HG03039 (cell line): ENCODE data around the gene SELP.

Experiments used
- ATAC-seq: cut with Tn5 transposase; IDR thresholded peaks from one replicate; pipeline ENCODE4 v1.9.1; 2021; ENCODE audit warnings: mild to moderate bottlenecking, moderate library complexity; ENCODE audit not compliant: unreplicated experiment

The SELP gene

GRCh38 chr1:169577981-169578738 is 51.8 kb downstream of the SELP start:
- no peak for ATAC-seq

DNA sequence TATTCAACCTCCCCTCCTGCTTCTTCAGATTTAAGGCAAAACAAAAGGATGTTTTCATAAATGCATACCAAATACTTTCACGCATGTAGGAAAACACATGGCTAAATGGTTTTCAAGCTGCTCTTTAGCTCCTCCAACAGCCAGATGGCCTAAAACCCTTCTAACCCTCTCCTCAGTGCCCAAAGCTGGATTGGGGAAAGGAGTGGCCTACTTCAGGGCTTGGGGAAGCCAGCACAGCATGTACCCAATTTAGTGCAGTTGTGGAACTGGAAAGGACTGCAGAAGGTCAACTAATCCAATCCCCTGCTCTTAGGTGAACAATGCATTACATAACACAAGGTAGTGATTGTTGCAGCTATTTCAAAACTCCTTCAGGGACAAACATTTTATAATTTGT is 53.0 kb downstream of the SELP start:
- no peak for ATAC-seq

- no peak for ATAC-seq
Observed at GRCh38 chr1:169576241-169576934, 53.5 kb downstream of the SELP start.

- ATAC-seq, result no peak
Observed at GRCh38 chr1:169574336-169574735, 55.6 kb downstream of the SELP start.

GRCh38 chr1:169572187-169572586 is 57.7 kb downstream of the SELP start:
- ATAC-seq, result no peak

DNA sequence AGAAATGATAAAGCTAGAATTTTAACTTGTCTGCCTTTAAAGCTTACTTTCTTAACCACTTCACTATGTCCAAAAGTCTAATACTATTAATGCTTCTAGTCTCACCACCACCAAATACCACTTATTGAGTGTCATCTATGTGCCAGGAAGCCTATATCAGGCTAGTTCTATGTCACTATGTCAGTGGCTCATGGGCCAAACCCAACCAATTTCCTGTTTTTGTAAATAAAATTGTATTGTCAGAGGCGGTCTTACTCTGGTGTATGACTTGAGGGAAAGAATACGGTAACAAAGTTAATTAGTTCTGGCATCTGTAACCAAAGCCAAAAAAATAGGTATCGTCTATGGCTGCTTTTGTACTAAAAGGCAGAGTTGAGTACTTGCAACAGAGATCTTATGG is 58.5 kb downstream of the SELP start:
- ATAC-seq, result no peak

- ATAC-seq, result no peak
Observed at GRCh38 chr1:169570172-169570574, 59.8 kb downstream of the SELP start.

DNA sequence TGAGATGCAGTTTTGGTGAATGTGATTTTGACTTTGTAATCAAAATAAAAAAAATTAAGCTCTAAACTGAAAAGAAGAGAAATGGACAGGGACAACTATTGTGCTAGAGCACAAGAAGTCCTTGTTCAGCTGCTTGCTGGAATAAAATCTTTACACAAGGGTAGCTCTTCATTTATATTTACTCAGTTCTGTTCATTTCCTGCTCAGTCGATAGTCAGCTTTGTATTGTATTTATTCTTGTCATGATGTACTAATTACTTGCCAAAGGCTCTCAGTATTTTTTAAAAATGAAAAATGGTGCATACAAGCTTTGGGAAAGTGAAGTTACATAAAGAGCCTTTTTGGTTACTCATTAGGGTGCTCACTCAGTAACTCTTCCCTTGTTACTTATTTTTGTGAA is 61.4 kb downstream of the SELP start:
- ATAC-seq, result no peak

DNA sequence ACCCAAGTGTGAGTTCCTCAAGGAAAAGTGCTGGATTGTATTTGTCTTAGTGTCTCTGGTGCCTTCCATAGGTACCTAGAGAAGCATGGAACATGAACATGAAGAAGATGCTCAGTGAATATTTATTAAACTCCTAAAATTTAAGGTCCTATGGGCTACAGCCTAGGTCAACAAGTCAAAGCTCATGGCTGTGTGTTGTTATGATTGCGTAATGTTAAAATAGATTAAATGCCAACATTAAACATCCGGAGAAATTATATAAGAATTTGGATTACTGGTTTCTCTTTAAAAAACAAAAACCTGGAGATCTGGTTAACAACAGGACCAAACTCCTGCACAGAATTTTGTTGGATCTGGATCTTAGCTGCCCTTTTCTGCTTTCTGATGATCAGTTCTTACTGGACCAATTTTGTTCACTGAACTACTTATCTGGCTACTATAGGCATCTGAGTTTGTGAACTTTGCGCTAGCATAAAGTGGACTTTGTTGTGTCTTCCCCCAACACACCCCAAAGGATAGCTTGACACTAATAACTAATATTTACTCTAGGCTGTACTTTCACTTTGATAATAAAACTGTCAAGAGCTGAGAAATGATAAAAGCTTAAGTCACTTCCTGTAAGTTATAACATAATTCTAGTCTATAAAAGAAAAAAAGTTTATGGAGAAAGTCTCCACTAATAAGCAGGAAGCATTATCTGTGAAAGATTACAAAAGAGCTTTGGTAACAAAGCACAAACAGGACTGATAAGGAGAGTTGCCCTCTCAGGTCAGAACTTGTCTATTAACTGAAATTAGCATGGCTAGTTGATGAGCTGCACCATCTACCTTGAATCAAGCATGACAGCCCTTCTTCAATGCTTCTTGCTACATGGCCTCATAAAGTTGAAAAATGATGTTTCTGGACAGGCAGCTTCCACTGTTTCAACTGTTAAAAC is 64.3 kb downstream of the SELP start:
- ATAC-seq, result no peak

DNA sequence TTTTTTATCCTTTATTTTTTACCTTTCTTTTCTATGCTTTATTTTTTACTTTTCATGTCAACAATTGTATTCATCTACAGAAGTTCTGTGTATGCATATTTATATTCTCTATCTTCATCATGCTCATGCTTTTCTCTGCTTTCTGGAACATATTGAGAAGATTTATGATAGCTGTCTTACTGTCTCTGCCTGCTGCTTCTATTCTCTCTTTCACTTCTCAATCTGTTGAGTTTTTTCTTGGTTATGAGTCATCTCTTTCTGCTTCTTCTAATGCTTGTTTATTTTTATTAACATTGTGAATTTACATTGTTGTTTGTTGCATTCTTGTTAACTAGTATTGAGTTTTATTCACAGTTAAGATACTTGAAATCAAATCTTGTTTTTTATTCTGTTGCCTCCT is 66.3 kb downstream of the SELP start:
- no peak for ATAC-seq

GRCh38 chr1:169563019-169563615 is 66.8 kb downstream of the SELP start:
- no peak for ATAC-seq

DNA sequence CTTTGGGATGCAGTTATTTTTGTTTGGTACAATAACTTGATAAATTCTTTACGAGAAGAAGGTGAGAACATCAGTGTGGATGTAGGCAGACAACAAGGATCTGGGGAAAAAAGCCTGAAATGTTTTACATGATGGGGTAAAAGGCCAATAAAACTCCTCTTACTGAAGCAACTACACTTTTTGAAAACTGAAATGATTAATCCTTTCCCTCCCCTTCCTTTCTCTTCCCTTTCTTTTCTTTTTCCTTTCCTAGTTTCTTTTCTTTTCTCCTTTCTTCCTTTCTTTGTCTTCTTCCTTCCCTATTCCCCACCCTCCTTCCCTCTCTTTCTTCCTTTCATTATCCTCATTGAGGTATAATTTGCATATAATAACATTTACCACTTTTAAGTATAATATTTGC is 68.2 kb downstream of the SELP start:
- ATAC-seq, result no peak

- no peak for ATAC-seq
Observed at GRCh38 chr1:169557131-169557530, 72.8 kb downstream of the SELP start.

- no peak for ATAC-seq
Observed at GRCh38 chr1:169550294-169550693, 79.6 kb downstream of the SELP start.

- no peak for ATAC-seq
Observed at GRCh38 chr1:169548282-169548681, 81.6 kb downstream of the SELP start.

DNA sequence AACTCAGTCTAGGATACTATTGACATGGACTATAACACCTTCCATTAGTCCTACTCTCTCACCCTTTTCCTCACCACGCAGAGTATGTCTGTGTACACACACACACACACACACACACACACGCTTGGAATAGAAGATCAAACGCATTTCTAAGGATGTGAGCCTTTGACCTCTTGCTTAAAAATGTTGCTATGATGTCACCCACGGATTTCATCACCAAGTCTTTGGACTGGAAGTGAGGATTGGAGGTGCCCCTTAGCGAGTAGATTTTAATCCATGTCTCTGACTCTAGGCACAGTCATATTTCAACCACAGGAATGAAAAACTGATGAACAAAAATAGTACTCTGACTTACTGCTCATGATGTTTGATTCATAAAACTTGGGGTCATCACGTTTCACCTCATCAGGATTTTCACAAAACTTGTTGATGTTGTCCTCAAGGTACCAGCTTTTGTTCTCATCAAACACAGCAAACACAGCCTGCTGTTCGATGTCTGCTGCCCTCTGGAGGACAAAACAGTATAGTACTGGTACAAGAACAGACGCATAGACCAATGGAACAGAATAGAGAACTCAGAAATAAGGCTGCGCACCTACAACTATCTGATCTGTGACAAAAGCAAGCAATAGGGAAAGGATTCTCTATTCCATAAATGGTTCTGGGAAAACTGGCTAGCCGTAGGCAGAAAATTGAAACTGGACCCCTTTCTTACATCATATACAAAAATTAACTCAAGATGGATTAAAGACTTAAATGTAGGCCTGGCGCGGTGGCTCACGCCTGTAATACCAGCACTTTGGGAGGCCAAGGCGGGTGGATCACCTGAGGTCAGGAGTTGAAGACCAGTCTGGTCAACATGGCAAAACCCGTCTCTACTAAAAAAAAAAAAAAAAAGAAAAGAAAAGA is 83.6 kb downstream of the SELP start:
- ATAC-seq, result peak; percentile 63

DNA sequence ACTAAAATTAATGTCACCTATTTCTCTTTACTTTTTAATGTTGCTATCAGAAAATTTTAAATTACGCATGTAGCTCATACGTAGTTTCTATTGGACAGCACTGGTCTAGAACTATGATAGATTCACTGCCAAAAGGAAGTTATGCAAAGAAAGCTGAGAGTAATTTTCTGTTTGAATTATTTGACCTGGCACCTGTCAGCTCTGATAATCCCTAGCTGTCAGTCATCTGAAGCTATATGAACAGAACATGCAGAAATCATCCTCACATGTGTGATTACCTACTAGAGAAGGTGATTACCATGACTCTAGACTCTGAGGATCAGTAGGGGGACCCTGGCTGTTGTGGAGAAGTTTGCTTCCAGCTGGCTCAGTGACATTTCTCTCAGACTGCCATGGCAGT is 84.5 kb downstream of the SELP start:
- no peak for ATAC-seq

GRCh38 chr1:169538998-169539871 is 90.7 kb downstream of the SELP start:
- ATAC-seq, result no peak
